ENCODE measurements around the gene MRPL55. TPM values are rescaled to one million over a fixed set of nuclear protein-coding genes. Genes with fewer than 3 reads are reported as not detected.

The MRPL55 gene
- total and polyA plus RNA-seq, 2 of the 13 experiments (the other 11 are each of a cell fraction or from before 2014, with no cell fraction given): 58.6 to 92.9 TPM

DNA sequence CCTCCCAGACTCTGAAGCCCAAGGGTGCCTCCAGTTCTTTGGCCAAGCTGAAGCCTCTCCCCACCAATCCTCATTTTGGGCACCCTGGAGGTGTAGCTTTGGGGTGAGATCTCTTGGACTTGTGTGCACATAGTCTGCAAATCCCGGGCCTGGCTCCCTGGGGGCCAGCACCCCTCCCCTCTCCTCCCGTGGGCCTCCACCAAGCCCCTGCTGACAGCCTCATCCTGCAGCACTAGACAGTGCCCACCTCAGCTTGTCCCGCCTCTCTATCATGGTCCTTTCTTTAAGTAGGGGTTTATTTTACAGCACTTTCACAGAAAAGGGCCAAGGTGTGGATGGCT is 43.8 kb upstream of the MRPL55 start (continued):
- TF ChIP-seq, protein P1, sequence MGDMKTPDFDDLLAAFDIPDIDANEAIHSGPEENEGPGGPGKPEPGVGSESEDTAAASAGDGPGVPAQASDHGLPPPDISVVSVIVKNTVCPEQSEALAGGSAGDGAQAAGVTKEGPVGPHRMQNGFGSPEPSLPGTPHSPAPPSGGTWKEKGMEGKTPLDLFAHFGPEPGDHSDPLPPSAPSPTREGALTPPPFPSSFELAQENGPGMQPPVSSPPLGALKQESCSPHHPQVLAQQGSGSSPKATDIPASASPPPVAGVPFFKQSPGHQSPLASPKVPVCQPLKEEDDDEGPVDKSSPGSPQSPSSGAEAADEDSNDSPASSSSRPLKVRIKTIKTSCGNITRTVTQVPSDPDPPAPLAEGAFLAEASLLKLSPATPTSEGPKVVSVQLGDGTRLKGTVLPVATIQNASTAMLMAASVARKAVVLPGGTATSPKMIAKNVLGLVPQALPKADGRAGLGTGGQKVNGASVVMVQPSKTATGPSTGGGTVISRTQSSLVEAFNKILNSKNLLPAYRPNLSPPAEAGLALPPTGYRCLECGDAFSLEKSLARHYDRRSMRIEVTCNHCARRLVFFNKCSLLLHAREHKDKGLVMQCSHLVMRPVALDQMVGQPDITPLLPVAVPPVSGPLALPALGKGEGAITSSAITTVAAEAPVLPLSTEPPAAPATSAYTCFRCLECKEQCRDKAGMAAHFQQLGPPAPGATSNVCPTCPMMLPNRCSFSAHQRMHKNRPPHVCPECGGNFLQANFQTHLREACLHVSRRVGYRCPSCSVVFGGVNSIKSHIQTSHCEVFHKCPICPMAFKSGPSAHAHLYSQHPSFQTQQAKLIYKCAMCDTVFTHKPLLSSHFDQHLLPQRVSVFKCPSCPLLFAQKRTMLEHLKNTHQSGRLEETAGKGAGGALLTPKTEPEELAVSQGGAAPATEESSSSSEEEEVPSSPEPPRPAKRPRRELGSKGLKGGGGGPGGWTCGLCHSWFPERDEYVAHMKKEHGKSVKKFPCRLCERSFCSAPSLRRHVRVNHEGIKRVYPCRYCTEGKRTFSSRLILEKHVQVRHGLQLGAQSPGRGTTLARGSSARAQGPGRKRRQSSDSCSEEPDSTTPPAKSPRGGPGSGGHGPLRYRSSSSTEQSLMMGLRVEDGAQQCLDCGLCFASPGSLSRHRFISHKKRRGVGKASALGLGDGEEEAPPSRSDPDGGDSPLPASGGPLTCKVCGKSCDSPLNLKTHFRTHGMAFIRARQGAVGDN (CRISPR knock-in tag; IDR thresholded peaks at IDR 0.05): no peak
- TF ChIP-seq NFKBIZ (CRISPR knock-in tag; IDR thresholded peaks at IDR 0.05): no peak

DNA sequence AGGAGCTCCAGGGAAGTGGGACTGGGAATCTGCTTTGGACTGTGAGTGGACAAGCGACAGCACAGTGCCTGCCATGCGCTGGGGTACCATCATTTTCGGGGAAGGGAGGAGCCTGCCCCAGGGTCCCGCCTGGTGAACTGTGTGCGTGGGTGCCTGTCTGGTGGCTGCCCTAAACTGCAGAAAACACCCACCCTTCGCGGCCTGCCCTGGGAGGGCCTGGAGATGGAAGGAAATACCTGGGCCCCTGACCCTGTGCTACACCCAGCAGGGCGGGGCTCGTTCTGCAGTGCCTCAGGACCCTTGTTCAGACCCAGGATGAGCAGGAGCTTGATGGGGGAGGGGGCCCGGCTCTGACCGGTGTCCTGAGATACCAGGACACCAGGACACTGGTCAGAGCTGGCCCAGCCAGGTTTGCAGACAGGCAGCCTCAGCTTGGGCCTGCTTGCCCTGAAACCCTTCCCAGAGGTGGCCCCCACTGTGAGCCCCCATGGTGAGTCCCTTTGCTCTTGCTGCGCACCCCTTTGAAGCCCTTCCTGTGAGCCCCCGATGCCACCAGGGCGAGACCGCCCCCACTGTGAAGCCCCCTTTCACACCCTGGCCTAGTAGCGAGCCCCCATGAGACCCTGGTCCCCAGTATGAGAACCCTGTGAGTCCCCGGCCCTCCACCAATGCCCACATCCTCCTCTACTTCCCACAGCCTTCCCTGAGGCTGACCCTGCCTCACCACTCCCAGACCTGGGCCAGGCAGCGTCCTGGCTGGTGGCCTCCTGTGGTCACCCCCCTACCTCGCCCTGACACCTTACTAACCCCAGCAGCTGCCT is 43.2 kb upstream of the MRPL55 start:
- Histone ChIP-seq H4K20me1 (ENCODE audit: insufficient read depth, low read length) (peaks cover 3% of the 10 kb centered on the region; the same call in 1 of the 2 replicates), H2AFZ (ENCODE audit: low read length) (no peak overlapping the region), H3K9me3 (ENCODE audit: low read length) (no peaks in the 10 kb centered on the region), H3K4me1 (ENCODE audit: insufficient read depth, low read length) (peaks cover 34% of the 10 kb centered on the region), H3K4me3 (replicated peaks in 1 of 3; ENCODE audit: insufficient read depth in 1 of 3, low read depth in 2 of 3, low read length in 3 of 3) (no peak overlapping the region), H3K4me2 (ENCODE audit: low read depth, low read length) (no peak overlapping the region), H3K79me2 (ENCODE audit: insufficient read depth, low read length) (peaks cover 4% of the 10 kb centered on the region), H3K27ac (ENCODE audit: extremely low read length, insufficient read depth, low read length) (no peak overlapping the region), H3K27me3 (ENCODE audit: control insufficient read depth in 1 of 2, insufficient read depth in 2 of 2, low read length in 2 of 2) (no peaks in the 10 kb centered on the region), H3K9ac (ENCODE audit: insufficient read depth, low read depth, low read length) (no peak overlapping the region), H3K36me3 (replicated peaks in 1 of 2; ENCODE audit: control insufficient read depth in 1 of 2, insufficient read depth in 2 of 2, low read length in 2 of 2) (0 out of 5 replicates have a peak, but pooled peaks cover 0 to 6% of the 10 kb centered on the region in 2 experiments)
- POLR2A ChIA-PET: interaction anchor here (2.8 to 7.9 kb wide), 2 partner anchors 8 to 13 kb away, joined by 16 to 72 read pairs; partner anchors contain the start of gene IBA57
- no TSS peak for BruUV-seq (replicated peaks)
- ATAC-seq (no peak), DNase-seq (ENCODE audit: low spot score) (no peak), FAIRE-seq (no peak)
- CTCF ChIA-PET (ENCODE audit: low intra/inter-chr PET ratio, low total read pairs): no interaction called here
- intact Hi-C loops (cut with micrococcal nuclease; ENCODE audit: unreplicated experiment): no loop called here
- in situ Hi-C loops (cut with HindIII; ENCODE audit: extremely low pct_ligation_motif_present, low pct_unique_long_range_greater_than_20kb): no loop called here
- TF ChIP-seq AGO2 (optimal IDR thresholded peaks at IDR 0.05; ENCODE audit: low read depth, low read length) (peak; percentile 24), ZSCAN20 (CRISPR knock-in tag; IDR thresholded peaks at IDR 0.05; ENCODE audit: borderline replicate concordance) (no peak)
- 98% methylated on average over 8 of the region's 19 CpGs for WGBS (ENCODE audit: low lambda C conversion rate)

Measured in HepG2 (cell line).